ENCODE data around the gene AGPAT2.

- TF ChIP-seq CTCF (IDR thresholded peaks at IDR 0.05; ENCODE audit: low read depth, low read length) (no peak), EZH2phosphoT487 (IDR thresholded peaks at IDR 0.05; ENCODE audit: low read depth) (no peak; the same call in 1 of the 2 replicates)
These were observed 28.3 kb downstream of the AGPAT2 start for GRCh38 chr9:136658849-136659535.
